Testis (tissue), 3 donors: Measurements from ENCODE around the gene GPS1. TPM values are rescaled to one million over a fixed set of nuclear protein-coding genes. Genes with fewer than 3 reads are reported as not detected.

Experiments used
- DNase-seq: peaks from one replicate; pipeline ENCODE4 v3.0.0-alpha.2; 2019
- H3K27ac ChIP-seq, 2 donors: fragments of 200-600 bp; sonication (generic); one replicate each; pipeline ENCODE4 v1.5.1; 2019
- H3K27me3 ChIP-seq: fragments of 200-600 bp; sonication (generic); one replicate; pipeline ENCODE4 v1.5.1; 2019
- H3K36me3 ChIP-seq: fragments of 200-600 bp; sonication (generic); one replicate; pipeline ENCODE4 v1.5.1; 2017; ENCODE audit warnings: low read depth; ENCODE audit errors: missing control alignments
- H3K4me1 ChIP-seq: fragments of 200-600 bp; sonication (generic); one replicate; pipeline ENCODE4 v1.5.1; 2019
- H3K4me3 ChIP-seq, 2 donors: fragments of 200-600 bp; sonication (generic); one replicate each; pipeline ENCODE4 v1.5.1; 2017 to 2019
- H3K9me3 ChIP-seq: fragments of 200-600 bp; sonication (generic); one replicate; pipeline ENCODE4 v1.5.1; 2017
- POLR2A ChIP-seq: fragments of 450-650 bp; IDR thresholded peaks from one replicate; pipeline ENCODE4 v1.6.1; 2017; ENCODE audit warnings: antibody characterized with exemption, mild to moderate bottlenecking, moderate library complexity
- WGBS, 2 donors: methylation state at CpG; one replicate each; pipeline ENCODE4 v1.1.5; 2018; 5-methylcytosine and 5-hydroxymethylcytosine counted together
- intact Hi-C: fragments of 100-400 bp; cut with DNase I; formaldehyde crosslinking; loops from one replicate; pipeline ENCODE4 v1.15.1; 2023; ENCODE audit warnings: low total_unique reads
- polyA plus RNA-seq: library from polyadenylated mRNA; stranded (reverse); fragments of 350-450 nt; fragmentation: Illumina TruSeq; extraction: RNeasy Lipid Tissue Mini Kit (QIAGEN cat#74804); gene quantifications from one replicate; pipeline ENCODE4 v1.2.3, GENCODE V29; 2014; ENCODE audit warnings: low read depth, low replicate concordance; ENCODE audit not compliant: insufficient read depth
- total RNA-seq, 2 donors: library from RNA; depleted of rRNA; stranded (reverse); fragments of >200 nt; gene quantifications; one replicate each; pipeline ENCODE4 v1.2.3, GENCODE V29; 2016
- TF ChIP-seq, protein P1 (sequence below), 3 experiments: fragments of 450-650 bp in 2 of 3; fragments of 200-600 bp in 1 of 3; sonication (generic) in 1 of 3; IDR thresholded peaks; one replicate each; pipeline ENCODE4 v1.5.1; 2016 to 2019; ENCODE audit warnings: antibody characterized with exemption in 3 of 3, mild to moderate bottlenecking in 2 of 3, moderate library complexity in 1 of 3

Gene GPS1
- total and polyA plus RNA-seq, 3 donors from 2014 or later: 170 to 190 (median 178) TPM

DNA sequence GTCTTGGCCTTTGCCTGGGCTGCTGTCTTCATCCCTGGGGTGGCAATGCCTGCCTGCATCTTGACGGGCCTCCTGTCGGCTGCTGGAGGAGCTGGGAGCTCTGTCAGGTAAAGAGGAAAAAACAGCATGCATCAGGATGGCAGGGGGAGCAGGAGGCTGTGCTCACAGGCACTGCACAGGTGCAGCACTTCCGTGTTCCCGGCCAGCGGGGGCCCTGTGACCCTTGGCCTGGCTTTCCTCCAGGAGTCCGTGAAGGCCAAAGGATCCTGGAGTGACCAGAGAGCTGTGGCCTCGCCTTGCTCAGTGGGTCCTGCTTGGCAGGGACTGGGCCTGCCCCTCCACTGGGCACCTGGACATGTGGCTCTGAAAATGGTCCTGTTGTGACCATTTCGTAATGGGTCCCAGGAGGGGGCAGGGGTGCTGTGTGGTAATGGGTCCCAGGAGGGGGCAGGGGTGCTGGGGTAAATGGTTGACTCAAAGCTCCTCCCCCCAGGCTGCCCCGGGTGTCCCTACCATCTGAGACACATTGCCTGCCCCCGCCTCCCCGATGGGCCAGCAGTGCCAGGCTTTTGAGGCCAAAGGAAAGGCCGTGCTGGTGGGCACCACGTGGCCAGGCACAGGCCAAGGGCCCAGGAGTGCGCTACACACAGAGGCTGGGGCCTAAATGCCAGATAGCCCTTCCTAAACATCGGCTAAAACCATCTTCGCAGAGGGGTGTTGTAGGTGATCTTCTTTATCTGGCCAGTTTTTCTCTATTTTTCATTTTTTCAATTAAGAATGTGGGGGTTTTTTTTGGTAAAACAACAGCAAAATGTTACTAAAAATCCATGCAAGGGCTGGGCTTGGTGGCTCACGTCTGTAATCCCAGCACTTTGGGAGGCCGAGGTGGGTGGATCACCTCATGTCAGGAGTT, 50.3 kb downstream of the GPS1 start:
- no peak for DNase-seq
- WGBS, 2 donors: 66 to 79% methylated on average over 8 to 18 of the region's 18 CpGs
- no peaks in the 10 kb centered on the region for H3K36me3 ChIP-seq
- H3K9me3 ChIP-seq: no peaks in the 10 kb centered on the region
- TF ChIP-seq, protein P1, sequence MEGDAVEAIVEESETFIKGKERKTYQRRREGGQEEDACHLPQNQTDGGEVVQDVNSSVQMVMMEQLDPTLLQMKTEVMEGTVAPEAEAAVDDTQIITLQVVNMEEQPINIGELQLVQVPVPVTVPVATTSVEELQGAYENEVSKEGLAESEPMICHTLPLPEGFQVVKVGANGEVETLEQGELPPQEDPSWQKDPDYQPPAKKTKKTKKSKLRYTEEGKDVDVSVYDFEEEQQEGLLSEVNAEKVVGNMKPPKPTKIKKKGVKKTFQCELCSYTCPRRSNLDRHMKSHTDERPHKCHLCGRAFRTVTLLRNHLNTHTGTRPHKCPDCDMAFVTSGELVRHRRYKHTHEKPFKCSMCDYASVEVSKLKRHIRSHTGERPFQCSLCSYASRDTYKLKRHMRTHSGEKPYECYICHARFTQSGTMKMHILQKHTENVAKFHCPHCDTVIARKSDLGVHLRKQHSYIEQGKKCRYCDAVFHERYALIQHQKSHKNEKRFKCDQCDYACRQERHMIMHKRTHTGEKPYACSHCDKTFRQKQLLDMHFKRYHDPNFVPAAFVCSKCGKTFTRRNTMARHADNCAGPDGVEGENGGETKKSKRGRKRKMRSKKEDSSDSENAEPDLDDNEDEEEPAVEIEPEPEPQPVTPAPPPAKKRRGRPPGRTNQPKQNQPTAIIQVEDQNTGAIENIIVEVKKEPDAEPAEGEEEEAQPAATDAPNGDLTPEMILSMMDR (IDR thresholded peaks at IDR 0.05): no peak
- no peak for TF ChIP-seq POLR2A
- no peaks in the 10 kb centered on the region for H3K27me3 ChIP-seq
- no peak overlapping the region for H3K4me3 ChIP-seq
- intact Hi-C loops: no loop called here
- H3K27ac ChIP-seq: peak overlapping the region; percentile 35 to 61
- peaks cover 52% of the 10 kb centered on the region for H3K4me1 ChIP-seq

DNA sequence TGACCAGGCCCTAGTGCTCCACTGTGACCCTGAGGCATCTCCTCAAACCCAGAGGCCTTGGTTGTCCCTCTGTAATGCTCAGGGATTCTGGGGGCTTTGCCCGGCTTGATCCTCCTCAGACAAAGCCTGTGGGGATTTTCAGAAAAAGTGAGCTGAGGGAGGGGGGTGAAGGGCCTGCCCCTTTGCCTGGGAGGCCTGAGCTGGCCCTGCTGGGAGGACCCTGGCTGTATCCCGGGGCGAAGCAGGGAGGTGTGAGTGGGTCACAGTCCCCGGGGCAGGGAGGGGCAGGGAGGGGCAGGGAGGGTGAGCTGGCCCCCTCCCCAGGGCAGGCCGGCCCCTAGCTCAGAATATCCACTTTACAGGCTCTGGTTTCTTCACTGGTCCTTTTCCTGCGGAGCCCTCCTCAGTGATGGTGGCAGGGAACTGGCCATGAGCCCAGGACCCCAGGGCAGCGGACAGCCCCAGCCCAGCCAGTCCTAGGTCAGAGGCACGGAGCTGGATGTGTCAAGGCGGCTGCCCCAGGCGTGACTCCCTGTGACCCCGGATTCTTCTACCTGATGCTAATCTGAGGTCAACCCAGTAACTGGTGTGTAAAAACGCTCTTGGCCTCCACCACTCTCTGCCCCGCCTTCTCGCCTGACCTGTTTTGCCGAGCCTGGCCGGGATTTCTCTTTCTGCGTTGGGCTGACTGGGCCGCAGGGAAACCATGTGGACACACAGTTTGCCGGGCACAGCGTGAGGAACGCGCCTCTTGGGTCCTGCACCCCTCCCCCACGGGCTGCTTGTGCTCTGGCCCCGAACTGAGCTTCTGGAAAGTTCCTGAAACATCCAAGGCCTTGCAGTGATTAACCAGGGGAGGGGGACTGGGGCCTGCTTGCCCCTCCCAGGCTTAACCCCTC, 52.1 kb downstream of the GPS1 start:
- Histone ChIP-seq H3K4me1 (peaks cover 53% of the 10 kb centered on the region), H3K4me3 (no peak overlapping the region), H3K27ac (peak overlapping the region; percentile 74 to 91), H3K27me3 (no peaks in the 10 kb centered on the region), H3K36me3 (no peaks in the 10 kb centered on the region), H3K9me3 (no peaks in the 10 kb centered on the region)
- intact Hi-C loops: no loop called here
- peak; percentile 85 for DNase-seq
- TF ChIP-seq, protein P1 (IDR thresholded peaks at IDR 0.05): no peak
- TF ChIP-seq POLR2A: no peak
- WGBS, 2 donors: 55 to 63% methylated on average over 16 to 24 of the region's 24 CpGs

DNA sequence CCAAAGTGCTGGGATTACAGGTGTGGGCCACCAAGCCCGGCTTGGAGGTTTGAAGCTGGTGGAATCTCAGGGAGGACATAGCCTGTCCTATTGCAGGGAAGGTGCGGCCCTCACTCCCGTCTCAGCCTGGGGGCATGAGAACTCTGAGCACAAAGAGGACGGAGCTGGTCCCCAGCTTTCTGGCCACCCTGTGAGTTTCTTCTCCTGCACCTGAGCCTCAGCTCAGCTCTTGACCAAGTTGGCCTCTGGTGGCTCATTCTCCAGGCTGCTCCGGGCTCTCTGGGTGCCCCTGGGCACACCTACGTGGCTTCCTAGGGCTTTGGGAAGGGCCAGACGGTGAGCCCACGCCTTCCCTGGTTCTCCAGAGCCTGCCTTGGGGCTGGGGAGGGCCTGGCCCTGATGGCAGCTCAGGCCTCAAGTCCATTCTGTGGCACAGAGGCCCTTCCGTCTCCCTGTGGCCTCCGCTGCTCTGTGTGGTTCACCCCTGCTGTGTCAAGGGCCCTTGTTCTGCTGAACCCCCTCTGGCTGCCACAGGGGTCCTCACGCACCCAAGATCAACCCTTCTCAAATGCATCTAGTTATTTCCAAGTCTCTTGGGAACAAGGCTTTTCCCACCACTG, 53.2 kb downstream of the GPS1 start:
- no peak for TF ChIP-seq POLR2A
- TF ChIP-seq, protein P1 (IDR thresholded peaks at IDR 0.05): no peak
- no peak for DNase-seq
- H3K4me1 ChIP-seq: peaks cover 43% of the 10 kb centered on the region
- intact Hi-C loops: no loop called here
- H3K27ac ChIP-seq: peak overlapping the region; percentile 74 to 91
- H3K27me3 ChIP-seq: no peaks in the 10 kb centered on the region
- WGBS, 2 donors: 91 to 97% methylated on average over 4 to 11 of the region's 11 CpGs
- H3K4me3 ChIP-seq: no peak overlapping the region
- no peaks in the 10 kb centered on the region for H3K9me3 ChIP-seq
- no peaks in the 10 kb centered on the region for H3K36me3 ChIP-seq

DNA sequence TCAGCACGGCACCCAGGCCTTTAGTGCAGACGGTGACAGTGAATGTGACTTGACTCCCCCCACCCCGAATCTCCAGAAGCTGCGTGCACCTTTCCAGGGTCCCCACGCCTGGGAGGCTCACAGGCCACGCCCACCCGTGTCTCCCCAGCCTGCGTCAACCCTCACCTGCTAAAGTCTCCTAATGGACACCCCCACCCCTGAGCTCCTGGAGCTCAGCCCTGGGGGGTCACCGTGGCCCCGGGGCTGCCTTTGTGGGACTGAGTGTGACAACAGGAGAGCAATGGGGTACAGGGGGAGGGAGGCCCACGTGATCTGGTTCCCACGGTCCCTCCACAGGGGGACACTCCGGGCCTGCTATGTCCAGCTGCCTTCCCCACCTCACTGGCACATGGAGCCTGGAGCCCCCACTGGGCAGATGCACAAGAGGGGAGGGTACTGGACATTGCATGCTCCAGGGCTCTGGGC, 53.8 kb downstream of the GPS1 start:
- DNase-seq: no peak
- TF ChIP-seq, protein P1 (IDR thresholded peaks at IDR 0.05): no peak
- no peak for TF ChIP-seq POLR2A
- Histone ChIP-seq H3K36me3 (no peaks in the 10 kb centered on the region), H3K4me1 (peaks cover 40% of the 10 kb centered on the region), H3K9me3 (no peaks in the 10 kb centered on the region), H3K4me3 (no peak overlapping the region), H3K27ac (peak overlapping the region in 1 of 2 donors; percentile 91), H3K27me3 (no peaks in the 10 kb centered on the region)
- WGBS, 2 donors: 91 to 94% methylated on average over 13 of the region's 13 CpGs
- intact Hi-C loops: no loop called here
